Transverse colon (tissue), 4 donors: ENCODE results near the gene SYNE2. TPM values are rescaled to one million over a fixed set of nuclear protein-coding genes. Genes with fewer than 3 reads are reported as not detected.

Experiments used
- DNase-seq: peaks from one replicate; pipeline ENCODE4 v3.0.0-alpha.2; 2019
- H3K27ac ChIP-seq, 4 donors: fragments of 200-600 bp; sonication (generic); 2 replicates each; pipeline ENCODE4 v1.5.1; 2016 to 2018; ENCODE audit warnings: inconsistent platforms in 4 of 4
- H3K27me3 ChIP-seq: fragments of 200-600 bp; sonication (generic); 2 replicates; pipeline ENCODE4 v1.5.1; 2017; ENCODE audit warnings: inconsistent platforms
- H3K36me3 ChIP-seq, 4 donors: fragments of 200-600 bp; sonication (generic); 2 replicates each; pipeline ENCODE4 v1.5.1; 2017 to 2019; ENCODE audit warnings: inconsistent platforms in 4 of 4
- H3K4me1 ChIP-seq, 4 donors: fragments of 200-600 bp; sonication (generic); 2 replicates each; pipeline ENCODE4 v1.5.1; 2017 to 2020; ENCODE audit warnings: inconsistent platforms in 4 of 4
- H3K4me3 ChIP-seq, 4 donors: fragments of 200-600 bp; sonication (generic); 1 replicate in 1 of 4; 2 replicates in 3 of 4; pipeline versions ENCODE4 v1.5.1 to v1.6.1; 2017 to 2019; ENCODE audit warnings: inconsistent platforms in 4 of 4
- H3K9me3 ChIP-seq, 2 donors: fragments of 200-600 bp; sonication (generic); 2 replicates each; pipeline ENCODE4 v1.5.1; 2017 to 2019; ENCODE audit warnings: inconsistent platforms in 2 of 2
- EP300 ChIP-seq: sonication (generic); formaldehyde crosslinking; IDR thresholded peaks from one replicate; pipeline ENCODE4 v1.6.1; 2017; ENCODE audit warnings: antibody characterized with exemption, low read depth
- POLR2A ChIP-seq: fragments of 450-650 bp; IDR thresholded peaks from one replicate; pipeline ENCODE4 v1.6.1; 2016; ENCODE audit warnings: antibody characterized with exemption, mild to moderate bottlenecking, moderate library complexity
- POLR2AphosphoS5 ChIP-seq, 3 donors: sonication (generic); formaldehyde crosslinking; IDR thresholded peaks; one replicate each; pipeline ENCODE4 v1.6.1; 2016; ENCODE audit warnings: antibody characterized with exemption in 3 of 3
- WGBS, 2 donors: methylation state at CpG; one replicate each; pipeline ENCODE4 v1.1.5; 2018; ENCODE audit warnings: low coverage in 1 of 2; 5-methylcytosine and 5-hydroxymethylcytosine counted together
- in situ Hi-C, 4 donors: fragments of 200-750 bp; cut with MboI; loops; one replicate each; pipeline versions ENCODE4 v1.15.0 to v1.15.1; 2017; ENCODE audit warnings: low sequenced_read_pairs in 3 of 4, low pct_ligation_motif_present in 1 of 4, low pct_unique_long_range_greater_than_20kb in 1 of 4
- intact Hi-C: fragments of 100-400 bp; cut with DNase I; formaldehyde crosslinking; loops from one replicate; pipeline ENCODE4 v1.15.1; 2023; ENCODE audit warnings: low total_unique reads
- total RNA-seq, 4 donors: library from RNA; depleted of rRNA; stranded (reverse); fragments of >200 nt; gene quantifications; one replicate each; pipeline ENCODE4 v1.1.0, GENCODE V29; 2016
- TF ChIP-seq, protein P1 (sequence below), 5 experiments: fragments of 200-600 bp in 3 of 5; fragments of 450-650 bp in 2 of 5; sonication (generic) in 3 of 5; IDR thresholded peaks; 1 replicate in 2 of 5; 2 replicates in 3 of 5; pipeline ENCODE4 v1.5.1; 2016 to 2017; ENCODE audit warnings: antibody characterized with exemption in 5 of 5, inconsistent platforms in 3 of 5, mild to moderate bottlenecking in 2 of 5, moderate library complexity in 1 of 5

Gene SYNE2
- total RNA-seq, 4 donors from 2014 or later = 242 to 491 (median 304) TPM

DNA sequence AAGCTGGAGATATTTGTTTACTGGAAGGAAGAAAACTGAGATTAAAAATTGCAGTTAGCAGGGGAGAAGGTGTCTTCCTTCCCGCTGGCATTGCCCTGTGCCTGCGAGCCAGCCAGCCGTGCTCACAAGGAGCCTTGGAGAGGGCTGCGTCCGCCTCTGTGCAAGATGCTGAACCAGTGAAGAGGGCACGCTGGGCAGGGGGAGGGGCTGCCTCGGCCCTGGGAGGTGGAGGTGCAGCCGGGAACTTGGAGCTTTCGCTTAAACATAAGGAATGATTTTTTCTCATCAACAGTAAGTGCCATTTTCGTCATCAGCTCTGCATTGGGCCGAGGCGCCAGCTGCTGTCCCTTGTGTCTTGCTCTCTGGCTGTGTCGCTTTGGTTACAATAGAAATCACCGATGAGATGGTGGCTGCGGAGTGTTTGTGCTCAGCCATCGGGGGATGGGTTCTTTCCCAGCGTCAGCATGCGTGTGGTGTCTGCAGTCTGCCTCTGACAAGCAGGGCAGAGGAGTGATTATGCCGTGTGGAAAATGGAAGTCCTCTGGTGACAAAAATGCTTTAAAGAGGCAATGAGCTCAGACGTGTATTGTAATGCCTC is 344.1 kb downstream of the SYNE2 start:
- 57 to 86% methylated on average over 10 to 20 of the region's 20 CpGs for WGBS, 2 donors
- Histone ChIP-seq H3K4me1 (peaks cover 0 to 8% (median 0%) of the 10 kb centered on the region in 4 donors), H3K9me3 (no peaks in the 10 kb centered on the region), H3K4me3 (peak overlapping the region in 2 of 4 donors; percentile 19 to 24), H3K27me3 (no peaks in the 10 kb centered on the region), H3K27ac (peak overlapping the region in 1 of 4 donors; percentile 11), H3K36me3 (no peaks in the 10 kb centered on the region)
- in situ Hi-C loops = no loop called here
- TF ChIP-seq POLR2A (no peak), EP300 (no peak), POLR2AphosphoS5 (IDR thresholded peaks at IDR 0.05) (no peak)
- TF ChIP-seq, protein P1, sequence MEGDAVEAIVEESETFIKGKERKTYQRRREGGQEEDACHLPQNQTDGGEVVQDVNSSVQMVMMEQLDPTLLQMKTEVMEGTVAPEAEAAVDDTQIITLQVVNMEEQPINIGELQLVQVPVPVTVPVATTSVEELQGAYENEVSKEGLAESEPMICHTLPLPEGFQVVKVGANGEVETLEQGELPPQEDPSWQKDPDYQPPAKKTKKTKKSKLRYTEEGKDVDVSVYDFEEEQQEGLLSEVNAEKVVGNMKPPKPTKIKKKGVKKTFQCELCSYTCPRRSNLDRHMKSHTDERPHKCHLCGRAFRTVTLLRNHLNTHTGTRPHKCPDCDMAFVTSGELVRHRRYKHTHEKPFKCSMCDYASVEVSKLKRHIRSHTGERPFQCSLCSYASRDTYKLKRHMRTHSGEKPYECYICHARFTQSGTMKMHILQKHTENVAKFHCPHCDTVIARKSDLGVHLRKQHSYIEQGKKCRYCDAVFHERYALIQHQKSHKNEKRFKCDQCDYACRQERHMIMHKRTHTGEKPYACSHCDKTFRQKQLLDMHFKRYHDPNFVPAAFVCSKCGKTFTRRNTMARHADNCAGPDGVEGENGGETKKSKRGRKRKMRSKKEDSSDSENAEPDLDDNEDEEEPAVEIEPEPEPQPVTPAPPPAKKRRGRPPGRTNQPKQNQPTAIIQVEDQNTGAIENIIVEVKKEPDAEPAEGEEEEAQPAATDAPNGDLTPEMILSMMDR (IDR thresholded peaks at IDR 0.05) = no peak
- intact Hi-C loops = no loop called here
- no peak for DNase-seq

DNA sequence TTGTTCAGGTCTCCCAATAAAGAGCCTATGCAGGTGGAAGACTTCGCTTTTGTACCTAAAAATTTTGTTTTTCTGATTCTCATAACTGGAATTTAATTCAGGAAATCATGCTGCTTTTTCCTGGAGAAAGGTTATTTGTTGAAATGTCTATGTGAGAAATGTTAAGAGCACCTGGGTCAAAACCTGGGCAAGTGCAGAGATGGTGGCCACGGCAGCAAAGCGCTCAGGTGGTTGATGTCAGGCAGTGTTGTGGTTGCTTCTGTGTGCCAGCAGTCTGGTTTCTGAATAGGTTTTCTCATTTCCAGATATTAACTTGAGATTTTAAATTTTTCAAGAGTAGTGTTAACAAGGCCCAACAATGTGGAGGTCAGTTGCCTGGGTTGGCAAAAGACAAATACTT is 345.2 kb downstream of the SYNE2 start:
- no peaks in the 10 kb centered on the region for H3K9me3 ChIP-seq
- peaks cover 0 to 8% (median 0%) of the 10 kb centered on the region in 4 donors for H3K4me1 ChIP-seq
- no peak overlapping the region for H3K4me3 ChIP-seq
- TF ChIP-seq, protein P1 (IDR thresholded peaks at IDR 0.05) = no peak
- no peak for TF ChIP-seq EP300
- no peak for TF ChIP-seq POLR2A
- TF ChIP-seq POLR2AphosphoS5 (IDR thresholded peaks at IDR 0.05) = no peak
- 93 to 97% methylated on average over 3 of the region's 3 CpGs for WGBS, 2 donors
- no peak for DNase-seq
- intact Hi-C loops (loop anchor here (2.0 kb wide), 1 partner anchor 79 kb away; no protein-coding TSS in a partner anchor), in situ Hi-C loops (no loop called here)
- H3K27me3 ChIP-seq = no peaks in the 10 kb centered on the region
- no peaks in the 10 kb centered on the region for H3K36me3 ChIP-seq
- no peak overlapping the region for H3K27ac ChIP-seq

DNA sequence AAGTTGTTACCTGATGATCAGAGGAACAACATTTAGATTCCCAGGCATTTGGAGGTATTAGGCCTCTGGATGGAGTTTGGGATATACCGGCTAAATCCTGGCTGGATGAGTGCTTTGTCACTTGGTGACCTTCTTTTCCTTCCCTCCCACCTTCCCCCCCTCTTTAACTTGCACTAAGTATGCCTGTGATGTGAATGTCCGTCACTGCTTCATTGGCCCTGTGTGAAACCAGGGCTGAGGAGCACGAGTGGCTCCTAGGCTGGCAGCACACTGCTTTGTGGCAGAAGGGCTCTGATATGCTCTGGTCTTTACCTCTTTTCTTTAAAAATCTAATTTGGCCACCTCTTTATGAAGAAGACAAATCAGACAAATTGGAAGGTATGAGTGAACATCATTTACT is 345.7 kb downstream of the SYNE2 start:
- no peak overlapping the region for H3K4me3 ChIP-seq
- H3K9me3 ChIP-seq = no peaks in the 10 kb centered on the region
- no peaks in the 10 kb centered on the region for H3K27me3 ChIP-seq
- DNase-seq = no peak
- H3K36me3 ChIP-seq = no peaks in the 10 kb centered on the region
- WGBS, 2 donors = 89 to 100% methylated on average over 1 to 3 of the region's 3 CpGs
- TF ChIP-seq EP300 (no peak), POLR2A (no peak), POLR2AphosphoS5 (IDR thresholded peaks at IDR 0.05) (no peak)
- TF ChIP-seq, protein P1 (IDR thresholded peaks at IDR 0.05) = no peak
- peaks cover 0 to 8% (median 0%) of the 10 kb centered on the region in 4 donors for H3K4me1 ChIP-seq
- intact Hi-C loops (loop anchor here (2.0 kb wide), 1 partner anchor 78 kb away; no protein-coding TSS in a partner anchor), in situ Hi-C loops (no loop called here)
- H3K27ac ChIP-seq = no peak overlapping the region

DNA sequence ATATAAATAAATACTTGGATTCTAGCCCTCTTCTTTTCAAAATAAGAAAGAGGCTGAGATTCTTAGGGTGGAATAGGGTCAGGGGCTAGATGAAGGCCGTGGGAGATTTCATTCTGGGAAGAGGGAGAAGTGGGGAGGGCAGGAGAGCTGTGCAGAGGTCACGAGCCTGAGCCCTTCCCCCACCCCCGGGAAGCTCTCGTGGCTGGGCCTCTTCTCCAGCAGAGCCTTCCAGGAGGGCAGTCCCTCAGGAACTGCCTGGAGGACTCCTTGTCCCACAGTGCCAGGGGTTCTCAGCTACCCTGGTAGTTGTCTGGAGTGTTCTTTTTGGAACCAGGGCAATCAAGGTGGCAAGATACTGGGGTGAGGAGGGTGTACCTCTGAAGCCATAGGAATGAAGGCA is 347.4 kb downstream of the SYNE2 start:
- H3K4me1 ChIP-seq = peaks cover 0 to 6% (median 0%) of the 10 kb centered on the region in 4 donors
- H3K4me3 ChIP-seq = no peak overlapping the region
- no peaks in the 10 kb centered on the region for H3K36me3 ChIP-seq
- no peak for DNase-seq
- intact Hi-C loops (no loop called here), in situ Hi-C loops (no loop called here)
- no peaks in the 10 kb centered on the region for H3K27me3 ChIP-seq
- no peak overlapping the region for H3K27ac ChIP-seq
- WGBS, 2 donors = 59 to 100% methylated on average over 1 to 4 of the region's 4 CpGs
- TF ChIP-seq, protein P1 (IDR thresholded peaks at IDR 0.05) = no peak
- TF ChIP-seq POLR2AphosphoS5 (IDR thresholded peaks at IDR 0.05) (no peak), EP300 (no peak), POLR2A (no peak)
- no peaks in the 10 kb centered on the region for H3K9me3 ChIP-seq
